Mucosa of descending colon (tissue), 3 donors: ENCODE measurements around the gene NTSR1. TPM values are rescaled to one million over a fixed set of nuclear protein-coding genes. Genes with fewer than 3 reads are reported as not detected.

Source experiments
- ATAC-seq: fragments of 200-7000 bp; cut with Tn5 transposase; one replicate; pipeline ENCODE4 v1.9.1; 2020; ENCODE audit warnings: mild to moderate bottlenecking, moderate library complexity
- DNase-seq, 3 donors: peaks; one replicate each; pipeline ENCODE4 v3.0.0-alpha.2; 2020
- H3K36me3 ChIP-seq: fragments of 200-600 bp; one replicate; pipeline ENCODE4 v1.8.0; 2021; ENCODE audit warnings: low read depth, mild to moderate bottlenecking
- H3K4me1 ChIP-seq: fragments of 200-600 bp; one replicate; pipeline ENCODE4 v1.8.0; 2021; ENCODE audit warnings: low read depth, mild to moderate bottlenecking
- H3K4me3 ChIP-seq: fragments of 200-600 bp; one replicate; pipeline ENCODE4 v1.8.0; 2021; ENCODE audit warnings: mild to moderate bottlenecking
- H3K9me3 ChIP-seq: fragments of 200-600 bp; one replicate; pipeline ENCODE4 v1.8.0; 2021; ENCODE audit warnings: mild to moderate bottlenecking
- intact Hi-C, 2 donors: fragments of 100-400 bp; cut with DNase I in 1 of 2; cut with micrococcal nuclease in 1 of 2; formaldehyde crosslinking; loops; one replicate each; pipeline versions ENCODE4 v1.11.0 to v1.11.1; 2022; cut with DNase I, micrococcal nuclease
- total RNA-seq, 3 donors: library from RNA; stranded (reverse); fragmentation: NEBNext Ultra II Directional in 2 of 3; extraction: Animal tissue kit (Norgen Biotek cat#: 25700) in 2 of 3; gene quantifications; one replicate each; pipeline versions ENCODE4 v1.2.1 to v1.2.4, GENCODE V29; 2021 to 2023
- TF ChIP-seq, protein P1 (sequence below): fragments of 200-600 bp; IDR thresholded peaks from one replicate; pipeline ENCODE4 v1.8.0; 2022; ENCODE audit warnings: antibody characterized with exemption, mild to moderate bottlenecking
- donor health status: DM: no; HTN: no; CAD: no; lungs with moderate emphysema.
- donor health status: DM: no; HTN: no; CAD: no.
- donor health status: DM: no; HTN: yes; CAD: no.

The NTSR1 gene
- total RNA-seq, 3 donors from 2014 or later = 0.31 to 22.1 TPM; not detected in 1

DNA sequence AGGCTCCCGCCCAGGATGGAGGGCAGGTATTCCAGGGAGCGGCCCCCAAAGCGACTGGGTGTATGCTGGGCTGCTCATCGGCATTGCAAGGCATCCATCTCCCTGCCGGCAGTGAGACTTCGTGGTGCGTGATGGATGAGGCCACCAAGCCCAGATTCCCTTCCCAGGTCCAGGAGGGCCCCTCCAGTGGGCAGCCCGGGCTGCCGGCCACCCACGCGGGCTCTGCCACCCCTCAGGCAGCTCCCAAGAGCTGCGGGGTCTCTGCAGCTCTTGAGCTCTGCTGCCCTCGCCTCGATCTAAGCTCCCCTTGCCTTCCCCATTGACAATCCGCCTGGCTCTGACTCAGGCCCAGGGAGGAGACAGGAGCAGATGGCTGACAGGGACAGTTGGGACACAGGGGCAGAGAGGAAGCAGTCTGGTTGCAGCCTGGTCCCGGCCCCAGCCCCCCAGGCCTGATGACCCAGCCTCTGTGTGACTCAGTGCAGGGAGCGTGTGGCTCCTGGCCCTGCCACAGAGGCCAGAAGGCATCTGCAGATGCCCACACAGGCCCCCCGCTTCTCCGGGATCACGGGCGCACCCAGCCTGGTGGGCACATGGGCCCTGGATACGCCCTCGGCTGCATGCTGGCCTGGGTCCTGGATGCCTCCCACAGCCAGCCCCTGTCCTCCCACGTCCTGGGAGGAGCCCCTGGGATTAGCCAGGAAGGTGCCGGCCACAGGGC lies 33.3 kb upstream of the NTSR1 start:
- Histone ChIP-seq H3K9me3 (no peaks in the 10 kb centered on the region), H3K4me1 (no peaks in the 10 kb centered on the region), H3K36me3 (no peaks in the 10 kb centered on the region), H3K4me3 (no peak overlapping the region)
- TF ChIP-seq, protein P1, sequence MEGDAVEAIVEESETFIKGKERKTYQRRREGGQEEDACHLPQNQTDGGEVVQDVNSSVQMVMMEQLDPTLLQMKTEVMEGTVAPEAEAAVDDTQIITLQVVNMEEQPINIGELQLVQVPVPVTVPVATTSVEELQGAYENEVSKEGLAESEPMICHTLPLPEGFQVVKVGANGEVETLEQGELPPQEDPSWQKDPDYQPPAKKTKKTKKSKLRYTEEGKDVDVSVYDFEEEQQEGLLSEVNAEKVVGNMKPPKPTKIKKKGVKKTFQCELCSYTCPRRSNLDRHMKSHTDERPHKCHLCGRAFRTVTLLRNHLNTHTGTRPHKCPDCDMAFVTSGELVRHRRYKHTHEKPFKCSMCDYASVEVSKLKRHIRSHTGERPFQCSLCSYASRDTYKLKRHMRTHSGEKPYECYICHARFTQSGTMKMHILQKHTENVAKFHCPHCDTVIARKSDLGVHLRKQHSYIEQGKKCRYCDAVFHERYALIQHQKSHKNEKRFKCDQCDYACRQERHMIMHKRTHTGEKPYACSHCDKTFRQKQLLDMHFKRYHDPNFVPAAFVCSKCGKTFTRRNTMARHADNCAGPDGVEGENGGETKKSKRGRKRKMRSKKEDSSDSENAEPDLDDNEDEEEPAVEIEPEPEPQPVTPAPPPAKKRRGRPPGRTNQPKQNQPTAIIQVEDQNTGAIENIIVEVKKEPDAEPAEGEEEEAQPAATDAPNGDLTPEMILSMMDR = no peak
- DNase-seq (no peak), ATAC-seq (peak; percentile 6)
- intact Hi-C loops = no loop called here

DNA sequence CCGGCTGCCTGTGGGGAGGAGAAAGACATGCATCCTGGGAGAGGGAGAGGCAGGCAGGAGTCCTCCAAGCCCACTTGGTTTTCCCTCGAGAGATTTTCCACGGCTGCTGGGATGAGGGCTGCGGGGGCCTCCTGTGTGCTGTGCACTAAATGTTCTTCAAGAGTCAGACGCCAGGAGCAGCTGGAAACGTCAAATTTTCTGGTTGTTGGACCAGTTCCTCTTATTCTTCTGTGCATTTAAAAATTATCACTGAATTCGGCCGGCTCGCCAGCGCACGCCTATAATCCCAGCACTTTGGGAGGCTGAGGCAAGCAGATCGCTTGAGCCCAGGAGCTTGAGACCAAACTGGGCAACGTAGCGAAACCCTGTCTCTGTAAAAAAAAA lies 32.8 kb upstream of the NTSR1 start:
- ATAC-seq (no peak), DNase-seq (no peak)
- no peaks in the 10 kb centered on the region for H3K4me1 ChIP-seq
- no peak overlapping the region for H3K4me3 ChIP-seq
- no peaks in the 10 kb centered on the region for H3K9me3 ChIP-seq
- TF ChIP-seq, protein P1 = no peak
- intact Hi-C loops = no loop called here
- no peaks in the 10 kb centered on the region for H3K36me3 ChIP-seq

DNA sequence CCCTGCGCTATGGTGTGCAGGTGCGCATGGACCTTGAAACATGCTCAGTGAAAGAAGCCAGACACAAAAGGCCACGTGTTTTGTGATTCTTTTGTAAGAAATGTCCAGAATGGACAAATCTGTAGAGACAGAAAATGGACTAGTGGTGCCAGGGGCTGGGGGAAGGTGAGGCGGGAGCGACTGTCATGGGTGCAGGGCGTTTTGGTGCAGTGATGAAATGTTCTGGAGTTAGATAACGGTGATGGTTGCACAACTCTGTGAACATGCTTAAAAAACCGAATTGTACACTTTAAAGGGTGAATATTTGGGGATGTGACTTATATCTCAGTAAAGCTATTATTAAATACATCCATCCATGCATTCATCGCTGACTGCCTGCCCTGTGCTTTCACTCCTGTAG lies 31.7 kb upstream of the NTSR1 start:
- no peak overlapping the region for H3K4me3 ChIP-seq
- H3K36me3 ChIP-seq = no peaks in the 10 kb centered on the region
- DNase-seq (no peak), ATAC-seq (no peak)
- TF ChIP-seq, protein P1 = no peak
- no peaks in the 10 kb centered on the region for H3K4me1 ChIP-seq
- no peaks in the 10 kb centered on the region for H3K9me3 ChIP-seq
- intact Hi-C loops = no loop called here

DNA sequence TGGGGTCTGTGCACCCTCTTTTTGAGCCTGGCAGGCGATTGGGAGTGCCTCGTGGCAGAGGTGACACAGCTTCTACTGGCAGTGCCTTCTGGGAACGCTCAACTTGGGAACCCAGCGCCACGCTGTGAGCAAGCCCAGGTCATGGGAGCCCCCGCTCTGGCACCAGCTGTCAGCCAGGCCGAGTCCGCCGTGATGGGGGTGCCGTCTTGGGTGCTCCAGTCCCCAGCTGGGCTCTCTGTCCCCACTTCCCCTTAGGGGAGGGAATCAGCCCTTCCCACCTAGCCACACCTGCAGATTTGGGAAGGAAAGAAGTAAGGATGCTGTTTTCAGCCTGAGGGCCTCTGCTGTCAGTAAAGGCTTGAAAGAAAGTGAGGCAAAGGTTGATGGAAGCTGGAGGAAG lies 31.0 kb upstream of the NTSR1 start:
- no peaks in the 10 kb centered on the region for H3K36me3 ChIP-seq
- DNase-seq (no peak), ATAC-seq (no peak)
- intact Hi-C loops = no loop called here
- H3K4me1 ChIP-seq = no peaks in the 10 kb centered on the region
- no peaks in the 10 kb centered on the region for H3K9me3 ChIP-seq
- H3K4me3 ChIP-seq = no peak overlapping the region
- TF ChIP-seq, protein P1 = no peak

DNA sequence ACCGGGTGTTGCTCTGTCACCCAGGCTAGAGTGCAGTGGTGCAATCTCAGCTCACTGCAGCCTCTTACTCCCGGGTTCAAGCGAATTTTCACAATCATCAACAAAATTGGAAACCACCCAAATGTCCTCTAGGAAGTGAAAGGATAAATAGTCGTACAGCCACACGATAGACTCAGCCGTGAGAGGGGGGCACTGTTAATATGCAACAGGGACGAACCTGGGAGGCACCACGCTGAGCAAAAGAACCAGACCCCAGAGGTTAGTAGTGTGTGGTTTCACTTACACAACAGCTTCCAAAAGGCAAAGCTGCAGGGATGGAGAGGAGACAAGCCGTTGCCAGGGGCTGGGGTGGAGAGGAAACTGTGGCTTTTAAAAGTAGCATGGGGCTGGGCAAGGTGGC lies 30.1 kb upstream of the NTSR1 start:
- intact Hi-C loops = no loop called here
- DNase-seq (no peak), ATAC-seq (no peak)
- TF ChIP-seq, protein P1 = no peak
- Histone ChIP-seq H3K4me1 (no peaks in the 10 kb centered on the region), H3K9me3 (no peaks in the 10 kb centered on the region), H3K4me3 (no peak overlapping the region), H3K36me3 (no peaks in the 10 kb centered on the region)
